Sciatic nerve (tissue), 2 donors: ENCODE results near the gene VEGFA. TPM values are rescaled to one million over a fixed set of nuclear protein-coding genes. Genes with fewer than 3 reads are reported as not detected.
A peak's percentile ranks its signal among the peaks of the same experiment; 100 is the strongest.

Source experiments
- ATAC-seq: fragments of 200-7000 bp; cut with Tn5 transposase; one replicate; pipeline ENCODE4 v1.9.1; 2020; ENCODE audit warnings: mild to moderate bottlenecking, moderate library complexity
- DNase-seq: peaks from one replicate; pipeline ENCODE4 v3.0.0-alpha.2; 2020; ENCODE audit warnings: low spot score
- intact Hi-C: fragments of 100-400 bp; cut with DNase I; formaldehyde crosslinking; loops from one replicate; pipeline ENCODE4 v1.14.2; 2022
- total RNA-seq: library from RNA; stranded (reverse); fragmentation: NEBNext Ultra II Directional; extraction: Animal tissue kit (Norgen Biotek cat#: 25700); gene quantifications from one replicate; pipeline ENCODE4 v1.2.1, GENCODE V29; 2021
- donor health status: DM: no; HTN: no; CAD: no.
- donor health status: DM: no; HTN: no; CAD: no.

Gene VEGFA
- total RNA-seq, 1 donor from 2014 or later: 155 TPM

DNA sequence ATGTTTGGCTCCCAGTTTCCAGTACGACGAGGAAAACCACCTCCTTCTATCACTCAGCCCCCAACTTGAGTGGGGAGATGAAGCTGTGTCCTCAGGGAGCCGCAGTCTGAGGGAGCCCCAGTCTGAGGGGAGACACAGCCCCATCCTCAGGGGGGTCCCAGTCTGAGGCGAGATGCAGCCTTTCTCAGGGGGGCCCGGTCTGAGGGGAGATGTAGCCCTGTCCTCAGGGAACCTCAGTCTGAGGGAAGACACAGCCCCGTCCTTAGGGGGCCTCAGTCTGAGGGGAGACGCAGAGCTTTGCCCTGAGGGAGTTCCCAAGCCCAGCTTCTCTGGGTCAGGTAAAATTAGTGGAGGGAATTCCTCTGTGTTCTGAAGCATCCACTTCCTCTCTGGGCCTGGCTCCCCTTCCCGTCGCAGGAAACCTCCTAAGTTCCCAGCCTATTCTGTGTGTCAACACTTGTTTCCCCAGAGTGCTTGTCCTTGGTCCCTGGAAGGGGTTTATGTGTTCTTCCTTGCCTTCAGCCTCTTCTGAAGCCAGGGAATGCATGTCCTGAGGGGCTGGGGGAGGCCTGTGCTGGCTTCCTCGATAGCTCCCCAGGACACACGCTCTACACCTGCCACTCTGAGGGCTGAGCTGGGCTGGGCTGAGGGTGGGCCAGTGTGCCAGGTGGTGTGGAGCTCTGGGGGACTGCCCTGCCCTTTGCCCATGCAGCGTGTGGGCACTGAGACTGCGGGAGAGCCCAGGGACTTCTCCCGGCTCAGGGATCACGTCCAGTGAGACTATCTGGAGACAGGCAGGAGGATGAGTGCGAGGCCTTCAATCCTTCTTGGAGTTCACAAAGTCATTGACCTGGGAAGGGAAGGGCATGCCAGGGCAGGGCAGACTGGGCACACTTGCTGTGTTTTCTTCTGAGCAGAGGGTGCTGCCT lies 55.4 kb downstream of the VEGFA start:
- DNase-seq (no peak), ATAC-seq (peak; percentile 16)
- intact Hi-C loops: no loop called here

DNA sequence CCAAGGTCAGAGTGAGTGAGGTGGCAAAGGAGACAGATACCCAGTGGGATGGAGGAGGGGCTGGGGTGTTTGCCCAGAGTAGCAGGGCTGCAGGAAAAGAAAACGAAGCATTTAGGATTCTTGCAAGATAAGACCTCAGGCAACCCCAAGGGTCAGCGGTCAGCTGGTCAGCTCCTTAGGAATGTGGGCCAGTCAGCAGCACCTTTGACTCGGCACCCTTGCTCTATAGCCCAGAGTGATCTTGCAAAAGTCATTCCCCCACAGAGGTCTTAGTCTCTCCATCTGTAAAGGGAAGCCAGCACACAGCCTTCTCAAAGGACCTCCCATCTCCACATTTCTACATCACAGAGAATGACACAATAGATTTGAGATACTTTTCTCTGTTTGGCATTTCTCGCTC lies 56.7 kb downstream of the VEGFA start:
- intact Hi-C loops: no loop called here
- no peak for DNase-seq
- ATAC-seq: peak; percentile 12

DNA sequence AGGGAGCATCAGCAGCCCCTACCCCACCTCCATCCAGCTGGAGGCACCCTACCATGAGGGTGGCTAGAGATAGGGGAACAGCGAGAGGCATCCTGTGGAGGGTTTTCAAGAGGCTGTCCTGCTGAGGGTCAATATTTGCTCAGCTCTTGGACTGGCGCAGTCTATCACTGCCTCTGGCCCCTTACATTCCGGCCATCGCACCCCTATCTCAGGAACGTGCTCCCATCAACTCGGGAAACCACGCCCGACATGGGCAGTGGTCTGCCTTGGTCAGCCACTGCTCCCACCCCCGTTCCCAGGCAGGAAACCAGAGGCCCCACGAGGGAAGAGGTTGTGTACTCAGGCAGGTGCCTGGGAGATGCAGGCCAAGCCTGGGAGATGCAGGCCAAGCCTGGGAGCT lies 57.9 kb downstream of the VEGFA start:
- no peak for ATAC-seq

DNA sequence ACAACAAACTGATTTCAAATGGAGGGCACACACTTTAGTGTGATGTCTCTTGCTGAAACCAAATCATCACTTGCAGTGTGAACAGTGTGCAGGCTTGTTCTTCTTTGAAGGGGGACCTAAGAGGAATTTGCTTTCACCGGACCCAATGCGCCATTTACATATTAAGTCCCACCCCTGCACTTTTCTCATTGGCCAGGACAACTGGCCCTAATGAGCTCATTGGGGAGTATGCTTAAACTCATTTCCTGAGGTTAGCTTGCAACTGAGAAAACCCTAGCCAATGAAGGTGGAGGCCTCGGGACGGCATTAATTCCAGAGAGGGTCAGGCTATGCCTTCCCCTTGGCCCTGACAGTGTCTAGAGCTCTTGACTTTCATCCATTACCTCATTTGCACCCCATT lies 58.7 kb downstream of the VEGFA start:
- intact Hi-C loops: no loop called here
- no peak for DNase-seq

More for the DNA sequence above, 57.9 kb downstream of the VEGFA start:
- DNase-seq: no peak
- intact Hi-C loops: no loop called here

DNA sequence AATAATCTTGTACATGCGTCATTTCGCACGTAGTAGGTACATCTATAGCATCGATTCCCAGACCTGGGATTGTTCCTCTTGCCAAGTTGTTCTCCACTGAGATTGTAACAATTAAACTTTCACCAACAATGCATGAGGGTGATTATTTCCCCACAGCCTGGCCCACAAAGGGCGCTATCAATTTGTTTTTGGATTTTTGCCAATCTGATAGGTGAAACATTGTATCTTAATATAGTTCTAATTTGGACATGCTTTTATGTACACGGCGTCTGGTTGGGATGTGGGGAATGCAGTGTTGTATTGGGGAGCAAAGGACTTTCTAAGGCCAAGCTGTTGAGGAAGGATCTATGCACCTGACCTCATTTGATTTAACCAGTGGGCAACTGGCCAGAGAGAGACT lies 59.5 kb downstream of the VEGFA start:
- intact Hi-C loops: no loop called here
- DNase-seq (no peak), ATAC-seq (no peak)

More for the DNA sequence above, 58.7 kb downstream of the VEGFA start:
- ATAC-seq: no peak

DNA sequence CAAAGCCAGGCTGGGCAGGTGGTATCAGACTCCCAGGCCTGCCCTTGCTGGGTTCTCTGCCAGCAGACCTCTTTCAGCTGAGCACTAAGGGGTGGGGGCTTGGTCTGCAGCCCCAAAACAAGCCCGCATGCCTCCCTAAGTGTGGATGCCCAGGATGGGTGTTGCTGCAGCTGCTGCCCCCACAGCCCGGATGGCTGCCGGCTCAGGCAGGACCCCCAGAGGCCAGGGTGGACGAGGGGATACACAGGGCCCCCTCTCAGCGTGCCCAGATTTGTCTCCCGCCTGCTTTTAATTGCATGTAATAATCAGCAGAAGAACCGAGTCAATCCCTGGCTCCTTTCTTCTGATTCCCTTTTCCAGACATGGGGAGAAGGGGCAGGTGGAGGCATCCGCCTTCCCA lies 60.8 kb downstream of the VEGFA start:
- intact Hi-C loops: no loop called here
- ATAC-seq: no peak
- DNase-seq: no peak

DNA sequence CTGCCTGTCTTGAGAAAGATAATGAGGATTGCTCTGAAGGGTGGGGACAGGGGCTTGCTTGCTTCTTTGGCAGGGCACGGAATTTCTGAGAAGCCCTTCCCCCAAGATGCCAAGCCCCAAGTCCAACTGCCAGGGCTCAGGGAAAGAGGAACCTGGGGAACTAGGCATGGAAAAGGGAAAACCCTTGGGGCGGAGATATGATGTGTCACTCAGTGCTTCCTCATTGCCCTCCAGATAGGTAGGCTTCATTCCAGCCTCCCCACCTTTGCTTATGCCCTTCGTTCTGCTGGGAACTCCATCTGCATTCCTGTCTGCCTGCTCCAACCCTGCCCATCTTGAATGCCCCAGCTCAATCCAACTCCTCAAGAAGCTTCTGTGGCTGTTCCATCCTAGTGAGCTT lies 61.2 kb downstream of the VEGFA start:
- ATAC-seq (no peak), DNase-seq (no peak)
- intact Hi-C loops: no loop called here

DNA sequence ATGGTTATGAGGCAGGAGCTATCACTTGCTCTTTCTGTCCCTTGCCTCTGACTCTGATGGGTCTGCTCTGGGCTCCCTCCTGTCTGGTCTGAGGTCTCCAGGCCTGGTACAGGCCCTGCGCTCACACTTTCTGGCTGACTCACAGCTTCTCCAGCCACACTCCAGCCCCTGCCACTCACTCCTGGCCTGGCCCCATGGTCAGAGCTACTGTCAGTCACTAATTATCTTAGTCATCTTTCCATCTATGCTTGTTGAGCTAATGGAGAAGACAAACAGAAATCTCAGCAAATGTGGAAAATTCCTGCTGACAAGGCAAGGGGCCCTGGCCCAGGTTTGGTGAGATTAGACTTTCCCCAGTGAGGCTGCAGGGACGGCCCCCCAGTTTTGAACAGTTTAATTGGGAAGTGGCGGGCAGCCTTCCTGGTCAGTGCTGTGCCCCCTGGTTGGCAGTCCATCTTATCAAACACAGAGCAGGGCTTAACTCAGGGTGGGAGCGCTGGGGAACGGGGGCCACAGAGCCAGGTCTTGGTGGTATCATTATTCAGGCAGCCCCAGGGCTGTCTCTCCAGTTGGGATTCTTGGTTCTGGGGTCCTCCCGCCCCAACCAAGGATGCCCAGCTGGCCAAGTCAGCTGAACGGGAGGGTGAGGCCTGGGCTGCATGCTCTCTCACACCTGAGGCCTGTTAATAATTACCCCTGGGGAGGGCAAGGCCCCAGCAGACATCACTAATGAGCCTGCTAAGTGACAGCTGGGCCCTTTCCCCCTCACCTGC lies 63.4 kb downstream of the VEGFA start:
- intact Hi-C loops: no loop called here
- DNase-seq (no peak), ATAC-seq (no peak)

DNA sequence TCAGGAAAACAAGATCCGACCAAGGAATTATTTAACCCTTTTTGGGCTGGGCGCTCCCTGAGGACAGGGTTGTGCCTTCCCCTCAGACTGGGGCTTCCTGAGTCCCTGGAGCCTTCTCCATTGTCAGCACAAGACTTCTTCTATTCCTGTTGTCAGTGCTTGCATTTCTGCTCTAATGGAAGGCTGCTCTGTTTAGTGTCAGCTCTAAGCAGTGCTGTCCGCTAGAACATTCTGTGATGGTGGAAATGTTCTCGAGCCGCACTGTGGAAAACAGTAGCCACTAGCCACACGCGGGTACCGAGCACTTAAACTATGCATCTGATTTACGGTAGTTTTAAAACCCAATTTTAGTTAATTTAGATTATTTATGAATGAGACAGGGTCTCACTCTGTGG lies 64.0 kb downstream of the VEGFA start:
- no peak for DNase-seq
- no peak for ATAC-seq
- intact Hi-C loops: no loop called here

DNA sequence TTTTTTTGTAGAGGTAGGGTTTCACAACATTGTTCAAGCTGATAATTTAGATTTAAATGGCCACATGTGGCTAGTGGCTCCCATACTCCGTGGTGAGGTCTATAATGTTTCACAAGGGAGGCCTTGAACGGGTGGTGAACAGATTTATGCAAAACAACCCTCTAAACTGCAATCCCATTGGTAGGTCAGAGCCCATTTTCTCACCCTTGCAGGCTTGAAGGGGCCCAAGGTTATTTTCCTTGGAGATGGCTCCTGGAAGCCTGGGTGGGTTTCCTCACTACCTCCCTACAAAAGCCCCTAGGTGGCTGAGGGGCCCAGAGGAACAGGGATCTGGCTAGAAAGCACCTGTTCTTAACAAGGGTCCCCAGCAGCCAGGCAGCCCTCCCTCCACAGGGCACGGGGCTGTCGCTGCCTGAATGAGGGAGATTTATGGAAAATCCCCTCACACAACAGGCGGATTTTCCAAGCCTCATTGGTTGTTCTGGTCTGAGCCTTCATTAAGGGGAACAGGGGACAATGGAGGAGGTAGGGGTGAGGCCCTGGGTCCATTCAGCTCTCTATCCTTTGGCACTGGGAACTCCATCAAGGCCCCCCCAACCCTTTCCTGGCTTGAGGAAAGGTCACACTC lies 64.6 kb downstream of the VEGFA start:
- ATAC-seq (no peak), DNase-seq (no peak)
- intact Hi-C loops: no loop called here

DNA sequence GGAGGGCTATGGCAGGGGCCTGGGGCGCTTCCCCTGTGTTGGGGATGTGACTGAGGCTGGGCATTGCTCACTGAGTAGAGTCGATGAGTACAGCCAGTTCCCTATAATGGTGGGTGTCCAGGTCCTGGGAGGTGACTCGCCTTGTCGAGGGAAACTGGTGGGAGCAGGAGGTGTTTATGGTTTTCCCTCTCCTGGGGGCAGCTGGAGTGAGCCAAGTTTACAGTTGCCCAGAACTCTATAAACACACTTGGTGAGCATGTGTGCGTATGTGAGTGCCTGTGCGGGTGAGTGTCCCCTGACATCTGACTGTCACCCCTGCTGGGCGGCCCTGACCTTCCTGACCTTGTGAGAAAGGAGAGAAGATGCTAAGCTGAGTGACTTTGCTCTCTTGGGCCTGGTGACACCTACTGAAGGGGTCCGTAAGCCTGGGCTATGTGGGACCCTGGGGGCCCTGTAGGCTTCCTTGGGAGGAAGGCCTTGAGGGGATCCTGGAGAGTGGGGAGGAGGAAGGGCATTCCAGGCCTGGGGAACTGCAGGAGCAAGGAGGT lies 65.9 kb downstream of the VEGFA start:
- DNase-seq (no peak), ATAC-seq (no peak)
- intact Hi-C loops: no loop called here

Other genes starting within 250 kb of the VEGFA start
- gene XPO5, start 194.2 kb upstream of the VEGFA start, total RNA-seq: 33.5 TPM
- 14.6 TPM for gene POLH, start 194.0 kb upstream of the VEGFA start, total RNA-seq
- gene GTPBP2, start 140.9 kb upstream of the VEGFA start, total RNA-seq: 60.6 TPM
- gene MAD2L1BP, start 134.4 kb upstream of the VEGFA start, total RNA-seq: 16.8 TPM
- 0.49 TPM for gene RSPH9, start 125.2 kb upstream of the VEGFA start, total RNA-seq
- gene MRPS18A, start 82.4 kb upstream of the VEGFA start, total RNA-seq: 29.7 TPM